H9 (cell line): Measurements from ENCODE around the gene TDRD9. TPM values are rescaled to one million over a fixed set of nuclear protein-coding genes. Genes with fewer than 3 reads are reported as not detected.
A peak's percentile ranks its signal among the peaks of the same experiment; 100 is the strongest.

Experiments
- DNase-seq: peaks from one replicate; pipeline ENCODE4 v3.0.0-alpha.2; 2017
- H2AFZ ChIP-seq: one replicate; pipeline ENCODE4 v1.6.1; 2013; ENCODE audit warnings: mild to moderate bottlenecking, low read length, control low read depth, moderate library complexity
- H2AK5ac ChIP-seq: 2 replicates; pipeline ENCODE4 v1.6.1; 2013; ENCODE audit warnings: low read length, control low read depth, mixed read lengths; ENCODE audit not compliant: insufficient read length
- H2BK120ac ChIP-seq: one replicate; pipeline ENCODE4 v1.6.1; 2013; ENCODE audit warnings: low read depth, mild to moderate bottlenecking, low read length, control low read depth, inconsistent platforms; ENCODE audit not compliant: poor library complexity, severe bottlenecking
- H2BK12ac ChIP-seq: 2 replicates; pipeline ENCODE4 v1.6.1; 2013; ENCODE audit warnings: low read length, control low read depth, mixed read lengths, low read depth; ENCODE audit not compliant: insufficient read length
- H2BK15ac ChIP-seq: 2 replicates; pipeline ENCODE4 v1.6.1; 2013; ENCODE audit warnings: low read depth, low read length, control low read depth
- H2BK20ac ChIP-seq: one replicate; pipeline ENCODE4 v1.6.1; 2013; ENCODE audit warnings: low read depth, mild to moderate bottlenecking, low read length, control low read depth, inconsistent platforms; ENCODE audit not compliant: poor library complexity, severe bottlenecking
- H2BK5ac ChIP-seq: 2 replicates; pipeline ENCODE4 v1.6.1; 2013; ENCODE audit warnings: low read length, control low read depth, mixed read lengths; ENCODE audit not compliant: insufficient read length
- H3K14ac ChIP-seq: 2 replicates; pipeline ENCODE4 v1.6.1; 2013; ENCODE audit warnings: low read length, control low read depth; ENCODE audit not compliant: insufficient read depth
- H3K18ac ChIP-seq: 2 replicates; pipeline ENCODE4 v1.6.1; 2013; ENCODE audit warnings: low read depth, mild to moderate bottlenecking, mixed read lengths, low read length, control low read depth; ENCODE audit not compliant: insufficient read length
- H3K23ac ChIP-seq: 2 replicates; pipeline ENCODE4 v1.6.1; 2013; ENCODE audit warnings: low read length, control low read depth, mixed read lengths, low read depth; ENCODE audit not compliant: insufficient read length
- H3K23me2 ChIP-seq: 2 replicates; pipeline ENCODE4 v1.6.1; 2013; ENCODE audit warnings: low read depth, mild to moderate bottlenecking, mixed read lengths, low read length, control low read depth; ENCODE audit not compliant: insufficient read length, poor library complexity, severe bottlenecking
- H3K27ac ChIP-seq: 2 replicates; pipeline ENCODE4 v1.5.1; 2013; ENCODE audit warnings: low read length, control low read depth, mixed read lengths, low read depth; ENCODE audit not compliant: insufficient read length
- H3K27me3 ChIP-seq: 2 replicates; pipeline ENCODE4 v1.6.1; 2013; ENCODE audit warnings: low read length, control low read depth, inconsistent platforms; ENCODE audit not compliant: insufficient read depth
- H3K4ac ChIP-seq: 2 replicates; pipeline ENCODE4 v1.6.1; 2013; ENCODE audit warnings: low read depth, mild to moderate bottlenecking, control low read depth, inconsistent platforms, low read length, moderate library complexity
- H3K4me1 ChIP-seq: 2 replicates; pipeline ENCODE4 v1.6.1; 2013; ENCODE audit warnings: low read length, control low read depth, inconsistent platforms; ENCODE audit not compliant: insufficient read depth
- H3K4me2 ChIP-seq: 2 replicates; pipeline ENCODE4 v1.6.1; 2013; ENCODE audit warnings: low read length, control low read depth, mixed read lengths; ENCODE audit not compliant: insufficient read length, insufficient read depth
- H3K56ac ChIP-seq: 2 replicates; pipeline ENCODE4 v1.6.1; 2013; ENCODE audit warnings: low read depth, mild to moderate bottlenecking, mixed read lengths, low read length, control low read depth; ENCODE audit not compliant: insufficient read length
- H3K79me1 ChIP-seq: 2 replicates; pipeline ENCODE4 v1.6.1; 2013; ENCODE audit warnings: low read depth, mild to moderate bottlenecking, moderate library complexity, low read length, control low read depth, inconsistent platforms; ENCODE audit not compliant: insufficient read depth, poor library complexity, severe bottlenecking
- H3K79me2 ChIP-seq: 2 replicates; pipeline ENCODE4 v1.6.1; 2013; ENCODE audit warnings: low read length, control low read depth, inconsistent platforms; ENCODE audit not compliant: insufficient read depth
- H3K9ac ChIP-seq: 2 replicates; pipeline ENCODE4 v1.6.1; 2013; ENCODE audit warnings: low read length, control low read depth, mixed read lengths; ENCODE audit not compliant: insufficient read length; ENCODE audit errors: extremely low read depth
- H3K9me3 ChIP-seq: one replicate; pipeline ENCODE4 v1.6.1; 2013; ENCODE audit warnings: low read depth, low read length, inconsistent platforms; ENCODE audit not compliant: control insufficient read depth
- H3T11ph ChIP-seq: one replicate; pipeline ENCODE4 v1.6.1; 2013; ENCODE audit warnings: mild to moderate bottlenecking, low read length, control low read depth, inconsistent platforms
- H4K20me1 ChIP-seq: one replicate; pipeline ENCODE4 v1.6.1; 2013; ENCODE audit not compliant: control insufficient read depth, insufficient read length, insufficient read depth
- H4K5ac ChIP-seq: 2 replicates; pipeline ENCODE4 v1.6.1; 2013; ENCODE audit warnings: low read depth, mild to moderate bottlenecking, mixed read lengths, low read length, control low read depth; ENCODE audit not compliant: insufficient read length
- H4K8ac ChIP-seq: replicated peaks from 2 replicates; pipeline ENCODE4 v1.6.1; 2013; ENCODE audit warnings: low read length, control low read depth, mixed read lengths, low read depth; ENCODE audit not compliant: insufficient read length
- H4K91ac ChIP-seq: 2 replicates; pipeline ENCODE4 v1.6.1; 2013; ENCODE audit warnings: low read depth, mild to moderate bottlenecking, moderate library complexity, mixed read lengths, low read length, control low read depth; ENCODE audit not compliant: insufficient read length
- H3K27ac Mint-ChIP-seq, 3 experiments: 2 replicates in 2 of 3; 3 replicates in 1 of 3; pipeline ENCODE4 v1.8.0; 2020 to 2021; ENCODE audit warnings: mixed read lengths in 3 of 3, mild to moderate bottlenecking in 1 of 3, moderate library complexity in 1 of 3
- H3K27me3 Mint-ChIP-seq: 2 replicates; pipeline ENCODE4 v1.8.0; 2021; ENCODE audit warnings: low read depth, mild to moderate bottlenecking, moderate library complexity, mixed read lengths
- H3K36me3 Mint-ChIP-seq, 3 experiments: 2 replicates in 2 of 3; 3 replicates in 1 of 3; pipeline ENCODE4 v1.8.0; 2020 to 2021; ENCODE audit warnings: low read depth in 3 of 3, mixed read lengths in 3 of 3; ENCODE audit not compliant: insufficient read depth in 1 of 3
- H3K4me1 Mint-ChIP-seq, 2 experiments: 2 replicates each; pipeline ENCODE4 v1.8.0; 2020; ENCODE audit warnings: mixed read lengths in 2 of 2
- H3K4me3 Mint-ChIP-seq, 2 experiments: 2 replicates in 1 of 2; 3 replicates in 1 of 2; pipeline ENCODE4 v1.8.0; 2020 to 2021; ENCODE audit warnings: mild to moderate bottlenecking in 2 of 2, mixed read lengths in 2 of 2, moderate library complexity in 1 of 2
- H3K9me3 Mint-ChIP-seq, 2 experiments: 2 replicates in 1 of 2; 3 replicates in 1 of 2; pipeline ENCODE4 v1.8.0; 2020; ENCODE audit warnings: mild to moderate bottlenecking in 2 of 2, mixed read lengths in 2 of 2, moderate library complexity in 1 of 2
- CTCF ChIP-seq: fragments of 200-600 bp; sonication (generic); conservative IDR thresholded peaks from 3 replicates; pipeline ENCODE4 v1.8.0; 2021; ENCODE audit warnings: antibody characterized with exemption, mild to moderate bottlenecking
- WGBS: extraction: QIAGEN DNeasy Blood & Tissue Kit; methylation state at CpG from one replicate; pipeline ENCODE4 v1.1.7; 2013; ENCODE audit warnings: missing lambda C conversion rate, low lambda C conversion rate, mixed read lengths; ENCODE audit not compliant: insufficient read length; ENCODE audit errors: extremely low coverage; 5-methylcytosine and 5-hydroxymethylcytosine counted together
- total RNA-seq: library from RNA; stranded (reverse); gene quantifications from 2 replicates; pipeline ENCODE4 v1.2.1, GENCODE V29; 2021

The TDRD9 gene
- total RNA-seq, 1 experiment from 2014 or later, result not detected

GRCh38 chr14:103899316-103899715, 28.9 kb upstream of the TDRD9 start:
- H3K27ac Mint-ChIP-seq, result no peak overlapping the region
- H3K36me3 Mint-ChIP-seq, result peaks cover 3 to 5% (median 5%) of the 10 kb centered on the region in 3 experiments; a peak in 3 of 7 replicates
- H4K8ac ChIP-seq, result no peak overlapping the region

More at GRCh38 chr14:103899316-103899715, 28.9 kb upstream of the TDRD9 start:
- Histone ChIP-seq H2BK15ac (no peak overlapping the region), H3K79me2 (no peaks in the 10 kb centered on the region), H3K9me3 (no peaks in the 10 kb centered on the region), H3K9ac (no peak overlapping the region), H2BK5ac (no peak overlapping the region), H4K20me1 (peaks cover 2% of the 10 kb centered on the region), H4K91ac (no peak overlapping the region), H3K23ac (no peak overlapping the region), H4K5ac (no peak overlapping the region), H3K4me2 (no peak overlapping the region), H3K4me1 (no peaks in the 10 kb centered on the region), H3K4ac (no peak overlapping the region), H3K56ac (no peak overlapping the region), H3K79me1 (no peaks in the 10 kb centered on the region), H3K18ac (no peak overlapping the region), H2BK12ac (no peak overlapping the region), H3K27me3 (no peaks in the 10 kb centered on the region), H2BK20ac (no peak overlapping the region), H3K14ac (no peak overlapping the region), H3T11ph (no peak overlapping the region), H2AK5ac (no peak overlapping the region), H2BK120ac (no peak overlapping the region), H2AFZ (no peak overlapping the region), H3K23me2 (no peaks in the 10 kb centered on the region), H3K27ac (no peak overlapping the region)
- TF ChIP-seq CTCF, result peak; percentile 13; the same call in 1 of the 3 replicates
- no CpG with 5 or more reads among the region's 13 CpGs for WGBS
- Mint-ChIP-seq H3K4me1 (peaks cover 0 to 6% of the 10 kb centered on the region in 2 experiments; a peak in 2 of 4 replicates), H3K27me3 (peaks cover 8% of the 10 kb centered on the region), H3K4me3 (no peak overlapping the region), H3K9me3 (peaks cover 5 to 6% of the 10 kb centered on the region in 2 experiments)
- no peak for DNase-seq
